B cell (primary cell): ENCODE data around the gene SRRM5. TPM values are rescaled to one million over a fixed set of nuclear protein-coding genes. Genes with fewer than 3 reads are reported as not detected.

Source experiments
- ATAC-seq: fragments of 200-7000 bp; cut with Tn5 transposase; one replicate; pipeline ENCODE4 v1.10.0; 2021; ENCODE audit warnings: low read depth, mild to moderate bottlenecking, moderate number of reproducible peaks, moderate library complexity
- CTCF ChIA-PET: fragments of 350-600 bp; sonication (Branson Sonifier 250); formaldehyde crosslinking; loops from one replicate; lab custom pipeline; 2021; ENCODE audit warnings: antibody characterized with exemption, inconsistent platforms; lab: Charles Lee
- POLR2A ChIA-PET: fragments of 350-600 bp; sonication (Branson Sonifier 250); formaldehyde crosslinking; loops from one replicate; lab custom pipeline; 2021; ENCODE audit warnings: antibody characterized with exemption; lab: Charles Lee
- DNase-seq: peaks from one replicate; pipeline ENCODE4 v3.0.0; 2013
- H2AFZ ChIP-seq: 2 replicates; pipeline ENCODE4 v1.6.1; 2012; ENCODE audit warnings: mild to moderate bottlenecking, low read depth, low read length; ENCODE audit not compliant: insufficient read depth, poor library complexity, severe bottlenecking
- H3K27ac ChIP-seq, 2 donors: 1 replicate in 1 of 2; 2 replicates in 1 of 2; pipeline ENCODE4 v1.5.1; 2012 to 2013; ENCODE audit warnings: low read length in 2 of 2, mild to moderate bottlenecking in 2 of 2, moderate library complexity in 1 of 2
- H3K27me3 ChIP-seq, 4 experiments: fragments of 200-600 bp in 1 of 4; sonication (generic) in 1 of 4; replicated peaks in 1 of 4; 1 replicate in 2 of 4; 2 replicates in 2 of 4; pipeline versions ENCODE4 v1.6.1 to v1.7.0; 2013 to 2016; ENCODE audit warnings: low read length in 3 of 4, mild to moderate bottlenecking in 2 of 4, mixed read lengths in 1 of 4, moderate library complexity in 1 of 4; ENCODE audit not compliant: insufficient read depth in 4 of 4, control insufficient read depth in 3 of 4; ENCODE audit errors: control extremely low read depth in 1 of 4
- H3K36me3 ChIP-seq, 2 experiments: replicated peaks in 1 of 2; 1 replicate in 1 of 2; 2 replicates in 1 of 2; pipeline versions ENCODE4 v1.6.1 to v1.7.1; 2013; ENCODE audit warnings: low read length in 1 of 2; ENCODE audit not compliant: insufficient read depth in 2 of 2, control insufficient read depth in 1 of 2; ENCODE audit errors: control extremely low read depth in 1 of 2, extremely low read depth in 1 of 2
- H3K4me1 ChIP-seq, 2 donors: fragments of 200-600 bp in 1 of 2; sonication (generic) in 1 of 2; 1 replicate in 1 of 2; 2 replicates in 1 of 2; pipeline versions ENCODE4 v1.5.1 to v1.6.1; 2013 to 2017; ENCODE audit warnings: low read length in 2 of 2; ENCODE audit not compliant: control insufficient read depth in 2 of 2, insufficient read depth in 2 of 2
- H3K4me2 ChIP-seq: replicated peaks from 2 replicates; pipeline ENCODE3; 2012; ENCODE audit warnings: mild to moderate bottlenecking, low read depth, low read length; ENCODE audit not compliant: poor library complexity, severe bottlenecking
- H3K4me3 ChIP-seq, 5 experiments: fragments of 200-600 bp in 1 of 5; sonication (generic) in 1 of 5; 1 replicate in 3 of 5; 2 replicates in 2 of 5; pipeline versions ENCODE4 v1.5.1 to v1.7.0; 2011 to 2016; ENCODE audit warnings: low read length in 4 of 5, mild to moderate bottlenecking in 4 of 5, low read depth in 2 of 5, control low read depth in 1 of 5, moderate library complexity in 1 of 5; ENCODE audit not compliant: insufficient read depth in 1 of 5; ENCODE audit errors: control extremely low read depth in 1 of 5, extremely low read depth in 1 of 5
- H3K79me2 ChIP-seq: fragments of 200-600 bp; sonication (generic); one replicate; pipeline ENCODE4 v1.6.0; 2016; ENCODE audit warnings: low read length; ENCODE audit not compliant: control insufficient read depth, insufficient read depth
- H3K9ac ChIP-seq: fragments of 200-600 bp; sonication (generic); 2 replicates; pipeline ENCODE4 v1.6.1; 2017; ENCODE audit warnings: mild to moderate bottlenecking, low read length, moderate library complexity
- H3K9me3 ChIP-seq, 3 donors: one replicate each; pipeline versions ENCODE4 v1.6.1 to v1.7.1; 2013; ENCODE audit warnings: low read length in 2 of 3; ENCODE audit not compliant: control insufficient read depth in 2 of 3, insufficient read depth in 1 of 3; ENCODE audit errors: control extremely low read depth in 1 of 3
- H4K20me1 ChIP-seq: 2 replicates; pipeline ENCODE4 v1.6.0; 2012; ENCODE audit warnings: mild to moderate bottlenecking, low read length; ENCODE audit not compliant: insufficient read depth, control insufficient read depth, poor library complexity, severe bottlenecking
- H3K27ac Mint-ChIP-seq: one replicate; pipeline ENCODE4 v1.8.0; 2021; ENCODE audit warnings: mixed read lengths
- H3K27me3 Mint-ChIP-seq: one replicate; pipeline ENCODE4 v1.8.0; 2021; ENCODE audit warnings: mixed read lengths
- H3K4me1 Mint-ChIP-seq: one replicate; pipeline ENCODE4 v1.8.0; 2021; ENCODE audit warnings: mixed read lengths
- H3K4me3 Mint-ChIP-seq: one replicate; pipeline ENCODE4 v1.8.0; 2021; ENCODE audit warnings: mixed read lengths
- H3K9me3 Mint-ChIP-seq: one replicate; pipeline ENCODE4 v1.8.0; 2022; ENCODE audit warnings: mixed read lengths; ENCODE audit not compliant: insufficient read depth
- EZH2 ChIP-seq: IDR thresholded peaks from 2 replicates; pipeline ENCODE4 v1.6.1; 2012; ENCODE audit warnings: borderline replicate concordance, low read depth, mild to moderate bottlenecking, moderate library complexity, low read length; ENCODE audit not compliant: insufficient read depth, poor library complexity, severe bottlenecking
- WGBS: methylation state at CpG from one replicate; pipeline ENCODE4 v1.1.5; 2013; ENCODE audit warnings: missing lambda C conversion rate; ENCODE audit not compliant: insufficient coverage; 5-methylcytosine and 5-hydroxymethylcytosine counted together
- intact Hi-C: fragments of 100-400 bp; cut with micrococcal nuclease; formaldehyde crosslinking; loops from one replicate; pipeline ENCODE4 v1.10.0; 2022
- polyA plus RNA-seq: library from polyadenylated mRNA; depleted of rRNA; stranded (reverse); fragments of >200 nt; gene quantifications from 2 replicates; pipeline ENCODE4 v1.2.3, GENCODE V29; 2012
- total RNA-seq, 2 donors: library from RNA; stranded (reverse); fragments of 120-200 nt in 1 of 2; gene quantifications; 1 replicate in 1 of 2; 2 replicates in 1 of 2; pipeline versions ENCODE4 v1.2.3 to v1.2.4, GENCODE V29; 2013 to 2022
- TF ChIP-seq, protein P1 (sequence below): fragments of 200-600 bp; IDR thresholded peaks from one replicate; pipeline ENCODE4 v1.8.0; 2022; ENCODE audit warnings: antibody characterized with exemption, mild to moderate bottlenecking

SRRM5 gene
- total and polyA plus RNA-seq, 2 donors (not counting 1 experiment from before 2014, with no cell fraction given) = 0.64 to 1.4 TPM

GRCh38 chr19:43660971-43661360, 49.1 kb downstream of the SRRM5 start:
- DNase-seq (no peak), ATAC-seq (no peak)
- Histone ChIP-seq H3K9me3 (peaks cover 0 to 18% (median 2%) of the 10 kb centered on the region in 3 donors), H3K4me2 (no peak overlapping the region), H3K9ac (no peak overlapping the region), H3K36me3 (no peaks in the 10 kb centered on the region), H4K20me1 (no peaks in the 10 kb centered on the region), H3K4me1 (peaks cover 11 to 13% of the 10 kb centered on the region in 2 donors), H2AFZ (no peak overlapping the region), H3K27ac (no peak overlapping the region), H3K27me3 (no peaks in the 10 kb centered on the region), H3K79me2 (no peaks in the 10 kb centered on the region), H3K4me3 (no peak overlapping the region)
- Mint-ChIP-seq H3K27me3 (peaks cover 3% of the 10 kb centered on the region), H3K4me3 (no peak overlapping the region), H3K27ac (no peak overlapping the region), H3K4me1 (peaks cover 8% of the 10 kb centered on the region), H3K9me3 (peaks cover 3% of the 10 kb centered on the region)
- no peak for TF ChIP-seq EZH2
- TF ChIP-seq, protein P1, sequence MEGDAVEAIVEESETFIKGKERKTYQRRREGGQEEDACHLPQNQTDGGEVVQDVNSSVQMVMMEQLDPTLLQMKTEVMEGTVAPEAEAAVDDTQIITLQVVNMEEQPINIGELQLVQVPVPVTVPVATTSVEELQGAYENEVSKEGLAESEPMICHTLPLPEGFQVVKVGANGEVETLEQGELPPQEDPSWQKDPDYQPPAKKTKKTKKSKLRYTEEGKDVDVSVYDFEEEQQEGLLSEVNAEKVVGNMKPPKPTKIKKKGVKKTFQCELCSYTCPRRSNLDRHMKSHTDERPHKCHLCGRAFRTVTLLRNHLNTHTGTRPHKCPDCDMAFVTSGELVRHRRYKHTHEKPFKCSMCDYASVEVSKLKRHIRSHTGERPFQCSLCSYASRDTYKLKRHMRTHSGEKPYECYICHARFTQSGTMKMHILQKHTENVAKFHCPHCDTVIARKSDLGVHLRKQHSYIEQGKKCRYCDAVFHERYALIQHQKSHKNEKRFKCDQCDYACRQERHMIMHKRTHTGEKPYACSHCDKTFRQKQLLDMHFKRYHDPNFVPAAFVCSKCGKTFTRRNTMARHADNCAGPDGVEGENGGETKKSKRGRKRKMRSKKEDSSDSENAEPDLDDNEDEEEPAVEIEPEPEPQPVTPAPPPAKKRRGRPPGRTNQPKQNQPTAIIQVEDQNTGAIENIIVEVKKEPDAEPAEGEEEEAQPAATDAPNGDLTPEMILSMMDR = no peak
- intact Hi-C loops = no loop called here
- CTCF ChIA-PET = interaction anchor here (0.9 kb wide), 1 partner anchor 142 kb away, joined by 3 read pairs; no protein-coding TSS in a partner anchor
- POLR2A ChIA-PET = no interaction called here
- 97% methylated on average over 5 of the region's 6 CpGs for WGBS

DNA sequence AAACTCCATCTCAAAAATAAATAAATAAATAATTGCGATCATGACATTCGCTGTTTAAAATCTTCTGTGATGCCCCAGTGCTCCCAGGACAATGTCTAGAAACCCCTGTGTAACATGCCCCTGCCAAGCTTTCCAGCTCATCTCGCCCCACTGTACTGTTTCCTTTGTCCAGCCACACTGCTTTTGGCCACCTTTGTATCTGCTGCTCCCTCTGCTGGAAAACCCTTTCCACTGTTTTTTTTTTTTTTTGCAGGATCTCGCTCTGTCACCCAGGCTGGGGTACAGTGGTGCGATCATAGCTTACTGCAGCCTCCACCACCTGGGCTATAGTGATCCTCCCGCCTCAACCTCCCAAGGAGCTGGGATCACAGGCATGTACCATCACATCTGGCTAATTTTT, 50.6 kb downstream of the SRRM5 start:
- Histone ChIP-seq H3K27me3 (peaks cover 0 to 5% (median 2%) of the 10 kb centered on the region in 4 experiments), H3K27ac (no peak overlapping the region), H3K4me3 (no peak overlapping the region), H3K79me2 (no peaks in the 10 kb centered on the region), H3K9ac (no peak overlapping the region), H3K36me3 (no peaks in the 10 kb centered on the region), H3K4me2 (no peak overlapping the region), H3K9me3 (peaks cover 0 to 14% (median 2%) of the 10 kb centered on the region in 3 donors), H4K20me1 (no peaks in the 10 kb centered on the region), H2AFZ (no peak overlapping the region), H3K4me1 (peaks cover 11 to 15% of the 10 kb centered on the region in 2 donors)
- intact Hi-C loops = no loop called here
- Mint-ChIP-seq H3K4me1 (peaks cover 10% of the 10 kb centered on the region), H3K4me3 (no peak overlapping the region), H3K27me3 (peaks cover 9% of the 10 kb centered on the region), H3K9me3 (peaks cover 3% of the 10 kb centered on the region), H3K27ac (no peak overlapping the region)
- DNase-seq (no peak), ATAC-seq (no peak)
- ChIA-PET POLR2A (interaction anchor here (0.6 kb wide), 1 partner anchor 1321 kb away, joined by 4 read pairs; no protein-coding TSS in a partner anchor), CTCF (interaction anchor here (0.7 to 1.3 kb wide), 3 partner anchors 38 to 215 kb away, joined by 3 to 5 read pairs (median 3); no protein-coding TSS in a partner anchor)
- TF ChIP-seq, protein P1 = no peak
- TF ChIP-seq EZH2 = no peak
- 100% methylated on average over 3 of the region's 6 CpGs for WGBS
